ENCODE measurements around the gene MIB1. TPM values are rescaled to one million over a fixed set of nuclear protein-coding genes. Genes with fewer than 3 reads are reported as not detected.

The MIB1 gene
- total and polyA plus RNA-seq, 9 of the 15 experiments (the other 6 are each of a cell fraction or from before 2014, with no cell fraction given) = 7.2 to 43.8 (median 23.2) TPM

- TF ChIP-seq FOXP4 (CRISPR knock-in tag; IDR thresholded peaks at IDR 0.05; ENCODE audit: borderline replicate concordance) (no peak), NR0B1 (IDR thresholded peaks at IDR 0.05; ENCODE audit: partially characterized antibody) (no peak), HMBOX1 (IDR thresholded peaks at IDR 0.05) (no peak), MEF2A (IDR thresholded peaks at IDR 0.05; ENCODE audit: control insufficient read depth, low read depth, low read length) (no peak), FOSL1 (tag; conservative IDR thresholded peaks at IDR 0.05) (no peak), HMG20A (CRISPR knock-in tag; conservative IDR thresholded peaks at IDR 0.05) (no peak), RFX1 (IDR thresholded peaks at IDR 0.05) (no peak), ZNF740 (CRISPR knock-in tag; IDR thresholded peaks at IDR 0.05) (no peak), ZNF740 (tag; IDR thresholded peaks at IDR 0.05) (no peak), PML (IDR thresholded peaks at IDR 0.05; ENCODE audit: low read length) (peak; percentile 53; the same call in 1 of the 2 replicates), MIER1 (IDR thresholded peaks at IDR 0.05; ENCODE audit: low read depth) (no peak), SNRNP70 (optimal IDR thresholded peaks at IDR 0.05; ENCODE audit: low read depth, low read length) (no peak), CEBPB (tag; IDR thresholded peaks at IDR 0.05) (no peak), MTF1 (CRISPR knock-in tag; IDR thresholded peaks at IDR 0.05; ENCODE audit: borderline replicate concordance) (no peak), ZNF785 (CRISPR knock-in tag; IDR thresholded peaks at IDR 0.05) (no peak), ZBTB8A (IDR thresholded peaks at IDR 0.05; ENCODE audit: partially characterized antibody) (no peak), ZZZ3 (IDR thresholded peaks at IDR 0.05) (no peak), HINFP (tag; conservative IDR thresholded peaks at IDR 0.05; ENCODE audit: low read depth) (no peak)
- TF ChIP-seq, protein P1, sequence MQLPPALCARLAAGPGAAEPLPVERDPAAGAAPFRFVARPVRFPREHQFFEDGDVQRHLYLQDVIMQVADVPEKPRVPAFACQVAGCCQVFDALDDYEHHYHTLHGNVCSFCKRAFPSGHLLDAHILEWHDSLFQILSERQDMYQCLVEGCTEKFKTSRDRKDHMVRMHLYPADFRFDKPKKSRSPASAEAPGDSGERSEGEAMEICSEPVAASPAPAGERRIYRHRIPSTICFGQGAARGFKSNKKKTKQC (CRISPR knock-in tag; IDR thresholded peaks at IDR 0.05) = no peak
Observed at GRCh38 chr18:21704603-21705364, 35.8 kb upstream of the MIB1 start, which contains the start of gene ABHD3 (continued).
